Measurements from ENCODE around the gene NKTR. TPM values are rescaled to one million over a fixed set of nuclear protein-coding genes. Genes with fewer than 3 reads are reported as not detected.

NKTR gene
- polyA plus RNA-seq, 1 donor (not counting 4 experiments of a cell fraction or from before 2014, with no cell fraction given), result 38.6 TPM

DNA sequence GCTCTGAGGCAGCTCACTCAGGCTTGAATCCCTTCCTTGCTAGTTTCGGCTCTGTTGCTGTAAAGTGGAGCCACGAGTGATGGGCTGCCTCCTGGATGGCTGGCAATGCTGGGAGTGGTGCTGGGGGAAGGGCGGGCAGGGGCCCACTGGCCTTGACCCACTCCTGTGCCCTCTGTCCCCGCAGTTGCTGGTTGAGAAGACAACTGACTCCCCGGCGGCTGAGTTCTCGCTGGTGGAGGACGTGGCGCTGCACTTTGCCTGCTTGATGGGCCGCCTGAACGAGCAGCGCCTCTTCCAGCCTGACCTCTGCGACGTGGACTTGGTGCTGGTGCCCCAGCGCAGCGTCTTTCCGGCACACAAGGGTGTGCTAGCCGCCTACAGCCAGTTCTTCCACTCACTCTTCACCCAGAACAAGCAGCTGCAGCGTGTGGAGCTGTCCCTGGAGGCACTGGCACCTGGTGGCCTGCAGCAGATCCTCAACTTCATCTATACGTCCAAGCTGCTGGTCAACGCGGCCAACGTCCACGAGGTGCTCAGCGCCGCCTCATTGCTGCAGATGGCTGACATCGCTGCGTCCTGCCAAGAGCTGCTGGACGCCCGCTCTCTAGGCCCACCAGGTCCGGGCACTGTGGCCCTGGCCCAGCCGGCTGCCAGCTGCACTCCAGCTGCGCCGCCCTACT, 57.7 kb downstream of the NKTR start:
- TF ChIP-seq, protein P1, sequence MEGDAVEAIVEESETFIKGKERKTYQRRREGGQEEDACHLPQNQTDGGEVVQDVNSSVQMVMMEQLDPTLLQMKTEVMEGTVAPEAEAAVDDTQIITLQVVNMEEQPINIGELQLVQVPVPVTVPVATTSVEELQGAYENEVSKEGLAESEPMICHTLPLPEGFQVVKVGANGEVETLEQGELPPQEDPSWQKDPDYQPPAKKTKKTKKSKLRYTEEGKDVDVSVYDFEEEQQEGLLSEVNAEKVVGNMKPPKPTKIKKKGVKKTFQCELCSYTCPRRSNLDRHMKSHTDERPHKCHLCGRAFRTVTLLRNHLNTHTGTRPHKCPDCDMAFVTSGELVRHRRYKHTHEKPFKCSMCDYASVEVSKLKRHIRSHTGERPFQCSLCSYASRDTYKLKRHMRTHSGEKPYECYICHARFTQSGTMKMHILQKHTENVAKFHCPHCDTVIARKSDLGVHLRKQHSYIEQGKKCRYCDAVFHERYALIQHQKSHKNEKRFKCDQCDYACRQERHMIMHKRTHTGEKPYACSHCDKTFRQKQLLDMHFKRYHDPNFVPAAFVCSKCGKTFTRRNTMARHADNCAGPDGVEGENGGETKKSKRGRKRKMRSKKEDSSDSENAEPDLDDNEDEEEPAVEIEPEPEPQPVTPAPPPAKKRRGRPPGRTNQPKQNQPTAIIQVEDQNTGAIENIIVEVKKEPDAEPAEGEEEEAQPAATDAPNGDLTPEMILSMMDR (optimal IDR thresholded peaks at IDR 0.05 in 1 of 3, IDR thresholded peaks at IDR 0.05 in 1 of 3, conservative IDR thresholded peaks at IDR 0.05 in 1 of 3; ENCODE audit: extremely low read depth in 1 of 3, insufficient read depth in 2 of 3, low read length in 3 of 3), result no peak
- TF ChIP-seq EZH2 (IDR thresholded peaks at IDR 0.05; ENCODE audit: low read length), result no peak
- Histone ChIP-seq H2AFZ (ENCODE audit: control insufficient read depth, low read length) (no peak overlapping the region), H3K79me2 (ENCODE audit: control insufficient read depth, insufficient read depth, low read length) (peaks cover 9% of the 10 kb centered on the region), H3K9me1 (ENCODE audit: control insufficient read depth, extremely low read depth, insufficient read depth, low read length) (peaks cover 2% of the 10 kb centered on the region), H3K4me1 (ENCODE audit: control insufficient read depth, extremely low read depth, insufficient read depth, low read length) (peaks cover 19% of the 10 kb centered on the region), H3K27ac (ENCODE audit: control insufficient read depth, insufficient read depth, low read length) (no peak overlapping the region), H3K36me3 (ENCODE audit: control insufficient read depth in 2 of 2, extremely low read depth in 1 of 2, insufficient read depth in 2 of 2, low read length in 2 of 2) (peaks cover 14% of the 10 kb centered on the region in 2 experiments), H4K20me1 (ENCODE audit: control insufficient read depth, extremely low read depth, insufficient read depth, low read length) (peaks cover 3% of the 10 kb centered on the region), H3K9me3 (ENCODE audit: control insufficient read depth, low read depth, low read length) (no peaks in the 10 kb centered on the region), H3K27me3 (ENCODE audit: control insufficient read depth, extremely low read depth, insufficient read depth, low read length) (no peaks in the 10 kb centered on the region), H3K4me2 (ENCODE audit: control insufficient read depth, extremely low read depth, insufficient read depth, low read depth, low read length) (no peak overlapping the region), H3K9ac (ENCODE audit: control insufficient read depth, extremely low read depth, insufficient read depth, low read length) (no peak overlapping the region), H3K4me3 (ENCODE audit: control insufficient read depth in 2 of 3, extremely low read depth in 1 of 3, insufficient read depth in 2 of 3, low read depth in 1 of 3, low read length in 3 of 3) (no peak overlapping the region)
- no peak for FAIRE-seq
- dilution Hi-C loops (cut with MboI; ENCODE audit: extremely low pct_ligation_motif_present, low sequenced_read_pairs), result no loop called here
- no peak for DNase-seq (ENCODE audit: low read depth, low spot score)

DNA sequence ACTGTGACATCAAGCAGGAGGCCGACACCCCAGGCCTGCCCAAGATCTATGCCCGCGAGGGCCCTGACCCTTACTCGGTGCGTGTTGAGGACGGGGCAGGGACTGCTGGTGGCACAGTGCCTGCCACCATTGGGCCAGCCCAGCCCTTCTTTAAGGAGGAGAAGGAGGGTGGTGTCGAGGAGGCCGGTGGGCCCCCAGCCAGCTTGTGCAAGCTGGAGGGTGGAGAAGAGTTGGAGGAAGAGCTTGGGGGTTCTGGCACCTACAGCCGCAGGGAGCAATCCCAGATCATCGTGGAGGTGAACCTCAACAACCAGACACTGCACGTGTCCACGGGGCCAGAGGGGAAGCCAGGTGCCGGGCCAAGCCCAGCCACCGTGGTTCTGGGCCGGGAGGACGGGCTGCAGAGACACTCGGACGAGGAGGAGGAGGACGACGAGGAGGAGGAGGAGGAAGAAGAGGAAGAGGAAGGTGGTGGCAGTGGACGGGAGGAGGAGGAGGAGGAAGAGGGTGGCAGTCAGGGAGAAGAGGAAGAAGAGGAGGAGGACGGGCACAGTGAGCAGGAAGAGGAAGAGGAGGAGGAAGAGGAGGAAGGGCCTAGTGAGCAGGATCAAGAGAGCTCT, 58.4 kb downstream of the NKTR start:
- H3K9me3 ChIP-seq (ENCODE audit: control insufficient read depth, low read depth, low read length), result no peaks in the 10 kb centered on the region
- DNase-seq (ENCODE audit: low read depth, low spot score) (no peak), FAIRE-seq (no peak)
- peaks cover 5% of the 10 kb centered on the region for H3K79me2 ChIP-seq (ENCODE audit: control insufficient read depth, insufficient read depth, low read length)
- no peak overlapping the region for H2AFZ ChIP-seq (ENCODE audit: control insufficient read depth, low read length)
- H3K4me3 ChIP-seq (ENCODE audit: control insufficient read depth in 2 of 3, extremely low read depth in 1 of 3, insufficient read depth in 2 of 3, low read depth in 1 of 3, low read length in 3 of 3), result no peak overlapping the region
- H3K9me1 ChIP-seq (ENCODE audit: control insufficient read depth, extremely low read depth, insufficient read depth, low read length), result peaks cover 2% of the 10 kb centered on the region
- H3K27ac ChIP-seq (ENCODE audit: control insufficient read depth, insufficient read depth, low read length), result no peak overlapping the region
- dilution Hi-C loops (cut with MboI; ENCODE audit: extremely low pct_ligation_motif_present, low sequenced_read_pairs), result no loop called here
- H4K20me1 ChIP-seq (ENCODE audit: control insufficient read depth, extremely low read depth, insufficient read depth, low read length), result peaks cover 3% of the 10 kb centered on the region
- H3K4me1 ChIP-seq (ENCODE audit: control insufficient read depth, extremely low read depth, insufficient read depth, low read length), result peaks cover 13% of the 10 kb centered on the region
- H3K36me3 ChIP-seq (ENCODE audit: control insufficient read depth in 2 of 2, extremely low read depth in 1 of 2, insufficient read depth in 2 of 2, low read length in 2 of 2), result peaks cover 14 to 16% of the 10 kb centered on the region in 2 experiments
- H3K27me3 ChIP-seq (ENCODE audit: control insufficient read depth, extremely low read depth, insufficient read depth, low read length), result no peaks in the 10 kb centered on the region
- TF ChIP-seq EZH2 (IDR thresholded peaks at IDR 0.05; ENCODE audit: low read length), result no peak
- TF ChIP-seq, protein P1 (optimal IDR thresholded peaks at IDR 0.05 in 1 of 3, IDR thresholded peaks at IDR 0.05 in 1 of 3, conservative IDR thresholded peaks at IDR 0.05 in 1 of 3; ENCODE audit: extremely low read depth in 1 of 3, insufficient read depth in 2 of 3, low read length in 3 of 3), result no peak
- H3K4me2 ChIP-seq (ENCODE audit: control insufficient read depth, extremely low read depth, insufficient read depth, low read depth, low read length), result no peak overlapping the region
- no peak overlapping the region for H3K9ac ChIP-seq (ENCODE audit: control insufficient read depth, extremely low read depth, insufficient read depth, low read length)

Data from keratinocyte (primary cell).